HG03060 (cell line): ENCODE data around the gene ETV5.

Experiments
- ATAC-seq: cut with Tn5 transposase; IDR thresholded peaks from one replicate; pipeline ENCODE4 v1.9.1; 2021; ENCODE audit warnings: low read depth, moderate number of reproducible peaks; ENCODE audit not compliant: unreplicated experiment

ETV5 gene

DNA sequence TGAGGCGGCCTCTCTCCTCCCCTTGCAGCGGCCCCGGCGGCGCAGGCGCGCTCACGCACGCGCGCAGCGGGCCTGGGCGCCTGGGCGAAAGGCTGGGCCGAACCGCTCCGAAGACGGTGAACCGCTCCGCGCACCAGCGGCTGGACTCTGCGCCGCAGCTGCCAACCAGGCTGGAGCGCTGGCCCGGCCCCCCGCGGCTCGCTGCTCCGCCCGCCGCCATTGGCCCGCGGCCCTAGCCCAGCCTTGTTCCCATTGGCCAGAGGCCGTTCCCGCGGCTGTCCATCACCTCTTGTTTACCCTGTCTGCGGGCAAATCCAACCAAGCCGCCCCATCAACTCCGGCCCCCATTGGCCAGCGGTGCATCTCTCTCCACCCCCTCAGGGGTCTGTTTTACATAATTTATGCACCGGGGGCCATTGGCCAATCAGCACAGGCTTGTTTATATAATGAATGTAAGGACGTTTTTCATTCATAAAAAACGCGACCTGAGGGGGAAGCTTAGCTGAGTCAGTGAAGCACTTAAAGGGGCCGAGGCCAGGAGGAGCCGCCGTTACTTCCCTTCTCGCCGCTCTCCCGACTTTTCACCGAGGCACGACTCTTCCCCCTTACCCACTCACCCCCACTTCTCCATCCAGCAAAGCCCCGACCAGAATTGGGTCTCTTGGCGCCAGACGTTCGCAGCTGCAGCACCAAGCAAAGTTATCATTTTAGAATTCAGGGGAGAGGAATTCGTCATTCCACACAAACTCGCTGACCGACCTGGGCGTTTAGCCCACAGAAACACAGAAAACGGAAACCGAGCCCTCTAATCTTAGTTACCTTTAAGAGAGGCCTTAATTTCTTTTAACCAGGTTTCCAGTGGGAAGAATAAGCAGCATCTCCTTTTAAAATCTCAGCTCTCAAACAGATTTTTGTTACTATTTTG, at the start of gene ETV5:
ETV5 (minus strand) TSS at position 149 of the 925 bp plus-strand sequence. CDS start 3,221 bp downstream, outside the sequence.
- peak; percentile 92 for ATAC-seq

GRCh38 chr3:186154641-186155040, 45.8 kb upstream of the ETV5 start:
- ATAC-seq = no peak

GRCh38 chr3:186152889-186153292, 44.0 kb upstream of the ETV5 start:
- ATAC-seq = peak; percentile 73

DNA sequence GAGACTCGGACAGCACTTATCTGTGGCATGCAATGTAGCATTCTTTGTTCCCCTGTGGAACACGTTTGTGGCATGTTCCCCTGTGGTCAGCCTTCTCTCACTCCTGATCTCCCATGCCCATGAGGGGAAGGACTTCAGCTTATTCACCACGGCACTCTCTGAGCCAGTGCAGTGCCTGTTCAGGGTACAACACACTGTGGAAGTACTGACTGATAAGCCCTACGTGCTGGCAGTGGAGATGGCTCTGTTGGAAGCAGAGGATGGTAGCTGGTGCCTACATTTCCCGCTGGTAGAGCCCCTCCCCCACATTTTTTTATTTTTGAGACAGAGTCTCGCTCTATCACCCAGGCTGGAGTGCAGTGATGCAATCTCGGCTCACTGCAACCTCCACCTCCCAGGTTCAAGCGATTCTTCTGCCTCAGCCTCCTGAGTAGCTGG, 43.5 kb upstream of the ETV5 start:
- no peak for ATAC-seq

DNA sequence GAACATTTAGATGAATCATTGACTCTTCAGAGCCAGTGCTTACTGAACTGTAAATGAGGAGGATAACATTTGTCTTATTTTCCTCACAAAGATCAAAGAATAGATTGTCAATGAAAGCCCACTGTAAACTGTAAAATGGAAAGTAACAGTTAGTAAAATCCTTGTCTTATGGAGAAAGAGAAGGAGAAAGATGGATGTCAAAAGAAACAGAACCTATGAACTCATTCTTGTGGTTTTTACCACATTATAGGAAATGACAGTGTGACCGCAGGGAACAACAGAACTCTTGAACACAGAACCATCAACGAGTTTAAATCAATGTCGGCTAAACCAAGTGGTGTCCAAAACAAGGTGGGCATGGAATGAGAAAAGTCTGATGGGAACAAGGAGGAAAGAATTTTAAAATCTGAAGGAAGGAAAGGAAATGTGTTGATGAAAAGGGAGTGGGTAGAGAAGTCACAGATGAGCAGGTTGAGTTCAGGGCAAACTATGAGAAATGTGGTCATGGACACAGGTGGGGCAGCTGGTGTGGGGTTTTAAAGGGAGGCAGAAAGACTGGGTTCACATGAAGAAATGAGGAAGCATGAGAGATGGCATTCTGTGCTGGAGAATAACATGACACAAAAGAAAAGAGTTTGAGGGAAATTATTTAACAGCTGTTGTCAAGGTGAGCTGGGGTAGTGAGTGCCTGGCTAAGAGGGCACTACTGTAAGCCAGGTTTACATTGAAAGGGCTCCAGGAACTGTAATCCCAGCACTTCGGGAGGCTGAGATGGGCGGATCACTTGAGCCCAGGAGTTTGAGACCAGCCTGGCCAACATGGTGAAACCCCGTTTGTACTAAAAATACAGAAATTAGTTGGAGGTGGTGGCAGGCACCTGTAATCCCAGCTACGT, 42.4 kb upstream of the ETV5 start:
- ATAC-seq = peak; percentile 35

DNA sequence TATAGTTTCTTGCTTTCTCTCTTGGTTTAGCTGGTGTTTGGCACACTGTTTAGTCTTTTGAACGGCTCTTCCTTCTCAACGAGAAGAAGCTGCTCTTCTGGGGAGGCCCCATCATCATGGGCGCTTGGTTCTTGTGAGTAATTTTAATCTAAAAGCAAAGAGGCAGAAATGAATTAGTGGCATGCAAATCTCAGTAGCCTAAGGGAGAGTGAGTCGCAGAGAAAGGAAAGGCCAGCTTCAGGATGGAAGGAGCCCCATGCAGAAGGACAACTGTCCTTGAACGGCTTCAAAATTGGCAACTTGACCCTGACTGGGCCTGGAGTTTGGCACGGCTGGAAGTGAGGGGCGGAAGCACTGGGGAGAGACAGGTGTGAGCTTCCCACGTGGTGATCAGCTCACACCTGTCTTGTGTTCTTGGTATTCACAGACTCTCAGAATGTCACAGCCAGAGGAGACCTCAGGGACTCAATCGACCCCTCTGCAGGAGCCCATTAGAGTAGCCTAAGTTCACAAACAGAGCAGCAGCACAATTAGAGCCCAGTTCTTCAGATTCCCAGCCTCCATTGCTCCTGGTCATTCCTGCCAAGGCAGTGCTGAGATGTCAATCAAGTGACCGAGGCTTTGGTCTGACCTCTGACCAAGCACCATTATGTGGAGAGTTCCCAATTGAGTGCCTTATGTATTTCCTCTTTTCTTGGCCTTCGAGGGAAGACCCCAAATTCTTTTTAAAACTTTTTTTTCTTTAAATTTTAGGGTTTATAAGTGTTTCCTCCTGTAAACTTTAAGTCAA, 41.3 kb upstream of the ETV5 start:
- no peak for ATAC-seq

DNA sequence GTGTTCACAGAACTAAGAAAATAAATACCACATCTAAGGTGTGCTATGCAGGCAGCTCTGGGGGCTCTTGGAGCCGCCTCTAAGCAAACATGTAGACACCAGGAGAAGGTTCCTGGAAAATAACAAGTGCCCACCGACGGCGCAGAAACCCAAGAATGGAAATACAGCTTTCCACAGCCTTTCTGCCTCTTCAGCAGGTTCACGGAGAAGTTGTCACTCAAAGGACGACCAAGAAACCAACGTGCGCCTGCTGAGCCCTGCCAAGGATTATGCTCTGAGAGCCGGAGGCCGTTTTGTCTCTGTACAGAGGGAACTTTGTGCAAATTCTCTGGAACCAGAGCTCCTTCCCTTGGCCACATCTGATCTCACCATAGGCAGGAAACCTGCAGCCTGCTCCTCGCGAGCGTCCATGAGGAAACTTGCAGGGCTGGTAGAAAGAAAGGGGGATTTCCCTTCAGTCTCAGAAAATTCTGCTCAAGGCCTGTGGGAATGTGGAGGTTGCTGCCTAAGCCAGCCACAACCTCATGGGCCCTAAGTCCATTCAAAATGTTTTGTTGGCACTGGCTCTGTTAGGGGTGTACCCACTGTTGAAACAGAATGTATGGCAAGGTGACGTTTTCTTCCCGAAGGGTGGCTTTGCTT, 40.6 kb upstream of the ETV5 start:
- no peak for ATAC-seq

GRCh38 chr3:186144257-186144656, 35.4 kb upstream of the ETV5 start:
- ATAC-seq = no peak

DNA sequence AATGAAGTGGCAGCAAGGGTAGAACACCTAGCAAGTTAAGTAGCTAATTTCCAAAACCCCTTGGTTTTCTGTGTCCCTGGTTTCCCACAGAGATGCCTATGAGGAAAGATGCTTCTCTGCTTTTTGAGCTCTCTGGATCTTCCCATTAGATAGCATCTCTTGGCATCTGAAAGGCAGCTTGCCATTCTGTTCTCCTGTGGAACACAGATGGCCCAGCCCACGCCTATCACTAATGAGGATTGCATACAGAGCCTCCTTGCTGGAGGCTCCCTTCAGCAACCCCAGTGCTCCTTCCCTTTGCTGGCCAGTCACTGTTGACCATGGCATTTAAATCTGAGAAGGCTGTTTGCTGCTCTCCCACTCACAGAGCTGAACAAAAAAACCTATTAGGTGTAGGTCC, 34.4 kb upstream of the ETV5 start:
- no peak for ATAC-seq

DNA sequence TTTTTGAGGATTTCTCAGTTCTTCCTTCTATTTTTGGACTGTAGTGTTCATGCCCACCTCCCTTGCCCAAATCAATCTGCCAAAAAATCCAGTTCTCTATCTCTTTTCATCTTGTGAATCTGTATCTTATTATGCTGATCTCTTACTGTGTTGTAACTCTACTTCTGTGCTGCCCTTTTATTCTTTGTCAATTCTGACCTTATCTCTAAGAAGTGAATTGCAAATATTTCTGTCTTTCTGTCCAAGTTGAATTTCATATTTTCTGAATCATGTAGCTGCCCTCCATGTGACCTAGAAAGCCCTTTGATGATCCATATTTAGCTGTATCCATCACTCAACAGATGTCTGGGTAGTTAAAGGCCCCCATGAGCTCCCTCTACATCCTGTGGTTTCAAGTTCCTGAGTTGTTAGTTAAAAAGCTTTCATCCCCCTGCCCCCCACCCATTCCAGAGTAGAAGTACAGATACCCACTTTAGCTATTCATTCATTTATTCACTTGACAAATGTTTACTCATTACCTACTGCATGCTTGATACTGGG, 33.6 kb upstream of the ETV5 start:
- no peak for ATAC-seq

DNA sequence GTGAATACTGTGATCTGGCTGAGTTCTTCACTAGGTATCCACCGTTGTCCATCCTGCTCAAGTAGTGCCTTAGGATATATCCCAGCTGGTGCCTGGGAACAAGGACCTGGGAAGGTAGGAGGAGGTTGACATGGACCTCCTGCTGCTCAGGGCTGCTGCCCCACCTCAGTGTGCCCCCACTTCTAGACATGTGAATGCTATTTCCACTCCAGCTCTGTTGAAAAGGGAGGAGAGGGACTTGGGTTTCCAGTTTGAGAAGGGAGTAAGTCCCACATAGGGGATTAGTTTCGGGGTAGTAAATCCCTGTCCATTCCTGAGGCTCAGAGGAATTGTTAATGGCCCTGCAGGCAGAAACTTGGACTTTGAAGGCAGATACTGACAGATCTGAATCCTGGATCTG, 32.9 kb upstream of the ETV5 start:
- ATAC-seq = no peak

DNA sequence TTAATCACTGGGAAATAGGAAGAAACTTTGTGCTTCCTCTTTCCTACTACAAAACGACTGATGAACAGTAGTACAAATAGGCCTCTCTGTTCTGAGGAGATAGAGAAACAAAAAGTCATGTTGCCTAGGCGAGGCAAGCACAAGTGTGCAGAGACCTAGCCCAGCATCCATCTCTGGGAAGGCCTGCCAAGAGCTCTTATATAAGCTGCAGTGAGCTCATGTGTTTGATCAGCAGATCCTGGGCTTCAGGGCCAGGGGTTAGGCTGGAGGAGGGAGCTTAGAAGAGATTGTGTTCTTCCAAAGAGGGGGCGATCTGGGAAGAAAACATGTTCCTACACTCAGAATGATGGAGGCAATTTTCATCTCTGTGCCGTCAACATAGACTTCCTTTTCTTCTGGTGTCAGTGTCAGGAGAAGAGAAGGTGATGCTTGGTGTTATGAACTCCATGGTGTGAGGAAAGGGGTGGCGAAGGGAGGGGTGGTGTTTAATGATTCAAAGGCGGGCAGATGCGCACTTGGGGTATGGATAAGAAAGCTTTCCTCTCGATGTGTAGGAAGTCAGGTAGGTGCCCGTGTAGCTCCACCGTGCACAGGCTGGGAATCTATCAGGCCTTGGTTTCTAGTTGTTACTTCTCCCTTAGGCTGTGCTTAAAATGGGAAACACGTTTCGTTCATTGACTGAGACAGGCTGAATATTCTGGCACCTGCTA, 29.5 kb upstream of the ETV5 start:
- no peak for ATAC-seq

- no peak for ATAC-seq
Observed at GRCh38 chr3:186137051-186137685, 28.3 kb upstream of the ETV5 start.

- no peak for ATAC-seq
Observed at GRCh38 chr3:186133980-186134379, 25.1 kb upstream of the ETV5 start.

GRCh38 chr3:186132487-186132886, 23.6 kb upstream of the ETV5 start:
- ATAC-seq = no peak

DNA sequence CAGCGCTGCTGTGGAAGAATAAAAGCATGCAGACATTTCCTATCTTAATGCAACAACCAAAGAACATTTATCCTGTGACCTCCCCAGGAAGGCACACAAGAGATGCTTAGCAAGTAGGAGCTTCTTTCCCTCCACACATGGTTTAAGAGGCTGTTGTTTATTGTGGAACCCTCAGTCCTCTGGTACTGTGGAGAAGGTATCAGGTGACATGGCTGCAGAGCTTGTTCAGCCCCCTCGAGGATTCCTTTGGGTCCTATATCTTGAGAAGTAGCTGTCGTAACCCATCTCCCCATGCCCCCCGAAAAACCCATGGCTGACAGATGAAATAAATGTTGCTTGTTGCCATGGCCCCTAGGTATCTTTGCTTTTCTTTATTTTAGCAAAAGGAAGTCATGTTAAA, 20.3 kb upstream of the ETV5 start:
- ATAC-seq = no peak

- no peak for ATAC-seq
Observed at GRCh38 chr3:186128158-186128557, 19.3 kb upstream of the ETV5 start.

DNA sequence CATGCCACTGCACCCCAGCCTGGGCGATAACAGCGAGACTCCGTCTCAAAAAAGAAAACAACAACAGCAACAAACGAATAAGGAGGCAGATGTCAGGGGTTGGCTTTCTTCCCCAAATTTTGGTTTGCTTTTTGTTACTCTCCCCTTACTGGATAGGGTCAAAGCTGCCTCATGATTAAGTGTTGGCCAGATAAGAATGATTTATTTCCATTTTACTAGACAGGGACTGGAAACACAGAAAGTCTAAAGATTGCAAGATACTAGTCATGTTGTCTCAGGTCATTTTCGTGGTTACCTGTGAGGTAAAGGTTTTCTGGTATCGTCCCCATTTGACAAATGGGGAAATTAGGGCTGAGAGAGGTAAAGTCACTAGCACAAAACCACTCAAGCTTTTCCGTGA, 18.6 kb upstream of the ETV5 start:
- ATAC-seq = no peak

DNA sequence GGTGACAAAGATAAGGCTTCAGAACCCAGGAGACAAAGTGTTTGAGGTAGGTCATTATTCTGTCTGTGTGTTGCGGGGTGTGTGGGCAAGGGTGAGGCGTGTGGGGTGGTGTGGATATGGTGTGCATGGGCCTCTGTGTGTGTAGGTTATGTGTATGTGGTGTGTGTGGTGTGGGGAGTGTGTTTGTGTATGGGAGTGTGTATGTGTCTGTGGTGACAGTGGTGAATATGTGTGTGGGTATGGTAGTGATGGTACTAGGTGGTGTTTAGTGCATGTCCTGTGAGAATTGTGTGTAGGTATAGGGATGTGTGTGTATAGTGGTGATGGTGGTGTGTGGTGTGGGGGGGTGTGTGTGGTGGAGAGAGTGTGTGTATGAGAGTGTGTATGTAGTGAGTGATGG, 16.2 kb upstream of the ETV5 start:
- no peak for ATAC-seq
